SK-N-DZ (cell line): ENCODE results near the gene TSPAN12.

Experiments used
- DNase-seq: peaks from one replicate; pipeline ENCODE4 v3.0.0-alpha.2; 2015; ENCODE audit warnings: low spot score

Gene TSPAN12

DNA sequence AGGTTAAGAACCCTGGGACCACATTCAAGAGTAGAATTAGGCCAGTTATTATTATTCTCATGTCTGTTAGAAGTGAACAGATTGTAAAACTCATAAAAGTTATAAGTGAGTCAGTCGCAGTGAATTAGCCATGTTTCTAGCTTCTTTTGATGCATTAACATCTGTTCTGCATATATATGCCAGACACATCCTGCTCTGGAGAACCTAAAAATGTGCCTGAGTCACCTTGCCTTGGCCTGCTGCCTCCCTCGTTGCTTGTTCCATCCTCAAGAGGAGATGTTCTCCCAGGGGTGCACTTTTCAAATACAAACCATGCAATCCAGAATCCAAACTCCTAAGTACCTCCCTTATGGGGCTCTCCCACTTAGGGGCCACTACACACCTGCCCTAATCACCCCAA is 14.8 kb downstream of the TSPAN12 start:
- no peak for DNase-seq

DNA sequence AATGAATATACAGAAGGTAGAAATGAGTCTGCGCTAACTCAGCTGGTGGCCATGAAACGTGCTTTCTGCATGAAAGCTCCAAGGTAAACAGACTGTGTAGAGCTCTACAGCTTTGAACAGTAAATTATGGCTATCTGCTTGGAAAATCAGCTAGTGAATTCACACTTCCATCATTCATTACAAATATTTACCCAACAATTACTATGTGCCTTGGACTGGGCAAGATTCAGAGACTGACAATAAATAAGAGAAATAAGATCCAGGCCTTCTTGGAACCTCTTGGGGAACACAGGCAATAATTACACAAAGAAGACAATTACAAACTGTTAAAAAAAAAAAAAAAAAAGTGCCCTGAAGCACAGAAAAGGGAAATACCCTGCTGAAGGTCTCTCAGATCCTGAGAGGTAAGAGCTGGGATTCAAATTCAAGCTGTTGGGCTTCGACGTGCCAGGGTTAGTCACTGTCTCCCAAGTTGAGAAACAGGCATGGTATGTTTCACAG is 15.8 kb downstream of the TSPAN12 start:
- no peak for DNase-seq

DNA sequence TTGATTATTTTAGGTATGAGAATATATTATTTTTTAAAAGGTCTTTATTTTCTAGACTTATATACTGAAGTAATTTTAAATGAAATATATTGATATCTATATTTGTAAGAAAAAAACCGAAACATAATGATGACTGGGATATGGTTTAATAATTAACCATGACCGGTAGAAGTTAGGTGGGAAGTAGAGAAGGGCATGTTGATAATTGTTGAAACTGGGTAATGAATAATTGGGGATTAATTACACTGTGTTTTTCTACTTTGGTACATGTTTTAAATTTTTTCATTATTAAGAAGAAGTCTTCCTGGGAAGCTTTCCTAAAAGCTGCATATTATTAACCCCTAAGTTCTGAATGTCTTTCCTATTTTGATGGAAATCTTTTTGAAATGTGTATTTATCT is 16.3 kb downstream of the TSPAN12 start:
- no peak for DNase-seq

DNA sequence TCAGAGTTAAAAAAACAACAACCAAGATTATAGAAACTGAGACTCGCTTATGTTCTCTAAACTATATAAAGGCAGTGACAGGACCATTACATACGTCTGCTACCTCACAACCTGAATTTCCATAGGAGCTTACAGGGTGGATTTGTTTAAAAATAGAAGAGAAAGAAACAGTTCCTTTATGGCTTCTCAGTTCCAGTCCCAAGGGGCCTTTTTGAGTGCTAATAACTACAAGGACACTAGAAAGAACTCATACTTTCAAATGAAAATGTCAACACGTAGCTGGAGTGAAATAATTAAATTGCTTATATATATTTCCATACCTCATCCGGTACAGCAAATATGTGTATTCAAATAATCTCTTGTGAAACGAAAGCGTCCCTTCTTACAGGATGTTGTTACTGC is 19.7 kb downstream of the TSPAN12 start:
- DNase-seq: no peak

DNA sequence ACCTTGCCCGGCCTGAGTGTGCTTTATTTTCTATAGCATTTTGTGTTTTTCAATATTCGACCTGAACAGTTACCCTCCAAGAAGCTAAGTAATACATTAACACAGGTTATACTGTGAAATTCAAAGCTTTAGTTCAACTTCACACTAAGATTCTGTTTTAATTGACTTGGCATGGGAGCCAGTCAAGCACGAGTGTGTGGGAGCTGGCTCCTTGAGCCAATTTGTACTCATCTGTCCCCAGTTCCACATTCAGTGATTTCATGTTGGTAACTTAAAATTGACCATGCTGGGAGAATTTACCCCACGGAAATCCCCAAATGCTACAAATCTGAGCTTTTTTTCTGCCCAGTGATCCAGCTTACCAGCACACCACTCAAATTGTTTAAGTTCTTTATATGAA is 20.3 kb downstream of the TSPAN12 start:
- no peak for DNase-seq

DNA sequence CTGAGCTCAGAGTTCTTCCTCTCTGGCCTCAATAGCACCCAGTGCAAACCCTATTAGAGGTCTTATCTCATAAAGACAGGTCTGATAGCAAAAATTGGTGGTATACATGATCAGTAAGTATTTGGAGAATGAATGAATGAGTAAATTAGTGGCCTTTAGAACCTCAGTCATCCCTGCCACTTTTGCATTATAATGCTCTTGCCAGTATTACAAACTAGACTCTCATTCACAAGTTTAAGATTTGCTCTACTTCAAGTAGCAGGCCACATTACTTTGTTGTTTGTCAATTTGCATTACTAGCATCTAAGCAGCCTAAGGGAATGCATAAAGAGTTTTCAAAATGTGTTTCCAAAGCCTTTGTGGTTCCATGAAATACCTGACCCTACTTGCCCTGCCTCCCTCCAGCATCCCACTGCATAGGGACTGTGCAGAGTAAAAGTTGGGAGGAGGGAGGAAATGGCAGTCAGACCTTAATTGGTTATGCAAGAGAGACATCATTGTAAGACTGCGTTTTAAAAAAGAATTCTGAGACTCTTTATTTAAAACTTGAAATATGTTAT is 21.3 kb downstream of the TSPAN12 start:
- DNase-seq: no peak

DNA sequence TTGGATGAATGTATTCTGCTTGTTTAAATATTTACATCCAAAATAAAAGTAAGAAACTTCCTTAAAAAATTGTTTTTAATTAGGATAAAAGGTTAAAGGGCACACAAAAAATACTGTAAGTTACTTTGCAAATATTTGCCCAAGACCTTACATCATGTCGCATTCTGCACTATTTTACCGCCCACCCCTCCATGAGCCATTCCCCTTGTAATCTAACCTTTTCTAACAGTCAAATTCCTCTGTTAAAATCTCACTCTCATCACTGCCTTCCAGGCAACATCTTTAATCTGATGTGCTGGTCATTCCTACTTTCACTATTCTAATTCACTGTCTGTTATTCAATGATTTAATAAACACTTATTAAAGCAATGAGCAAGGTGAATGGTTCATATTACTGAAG is 23.2 kb downstream of the TSPAN12 start:
- no peak for DNase-seq

DNA sequence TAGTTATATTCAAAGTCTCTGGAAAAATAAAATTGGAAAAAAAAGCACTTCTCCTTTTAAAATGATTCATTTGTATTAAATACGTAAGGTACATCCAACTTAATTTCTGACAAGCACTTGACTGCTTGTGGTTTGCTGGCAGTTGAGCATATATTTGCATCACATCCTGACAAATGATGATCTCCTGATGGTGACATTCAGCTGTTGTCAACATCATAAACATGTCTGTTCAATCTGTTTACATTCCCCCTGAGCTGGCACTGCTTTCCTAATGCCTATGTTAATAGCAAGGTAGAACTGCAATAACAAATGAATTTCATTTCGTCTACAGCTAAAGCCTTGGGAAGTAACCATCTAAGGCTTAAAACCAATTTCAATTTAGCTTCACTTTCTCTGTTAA is 24.4 kb downstream of the TSPAN12 start:
- no peak for DNase-seq

DNA sequence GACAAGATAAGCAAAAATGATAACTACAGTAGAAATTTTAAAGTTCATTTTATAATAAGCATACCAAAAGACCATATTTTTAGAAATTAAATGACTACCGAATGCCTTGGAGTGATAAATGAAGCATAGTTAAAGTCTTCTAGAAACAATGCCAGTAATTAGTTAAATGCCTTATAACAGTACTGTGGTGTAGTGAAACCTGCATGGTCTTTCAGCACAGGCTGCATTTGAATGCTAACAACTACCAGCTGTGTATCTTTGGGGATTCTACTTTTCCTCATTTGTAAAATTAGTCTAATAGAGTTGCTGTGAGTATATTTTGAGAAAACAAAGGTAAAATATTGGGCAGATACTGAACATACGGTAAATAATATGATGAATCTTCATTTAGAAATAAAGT is 25.1 kb downstream of the TSPAN12 start:
- DNase-seq: no peak

GRCh38 chr7:120831260-120831659 is 26.7 kb downstream of the TSPAN12 start:
- DNase-seq: no peak

DNA sequence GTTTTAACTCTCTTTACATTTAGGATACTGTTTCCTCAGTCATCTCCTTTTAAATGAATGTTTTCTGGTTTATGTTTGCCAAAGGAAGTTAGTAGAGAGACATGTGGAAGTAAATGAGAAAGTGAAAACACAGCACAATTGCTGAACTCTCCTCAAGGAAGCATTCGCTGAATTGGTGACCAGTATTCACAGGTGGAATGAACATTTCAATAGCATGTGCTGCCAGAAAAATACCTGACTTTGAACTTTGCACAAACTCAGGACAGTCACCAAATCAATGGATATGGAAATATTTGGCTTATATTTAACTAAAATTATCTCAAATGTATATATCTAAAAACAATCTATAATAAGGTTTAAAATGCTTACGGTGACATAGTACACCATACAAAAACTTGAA is 28.5 kb downstream of the TSPAN12 start:
- no peak for DNase-seq

DNA sequence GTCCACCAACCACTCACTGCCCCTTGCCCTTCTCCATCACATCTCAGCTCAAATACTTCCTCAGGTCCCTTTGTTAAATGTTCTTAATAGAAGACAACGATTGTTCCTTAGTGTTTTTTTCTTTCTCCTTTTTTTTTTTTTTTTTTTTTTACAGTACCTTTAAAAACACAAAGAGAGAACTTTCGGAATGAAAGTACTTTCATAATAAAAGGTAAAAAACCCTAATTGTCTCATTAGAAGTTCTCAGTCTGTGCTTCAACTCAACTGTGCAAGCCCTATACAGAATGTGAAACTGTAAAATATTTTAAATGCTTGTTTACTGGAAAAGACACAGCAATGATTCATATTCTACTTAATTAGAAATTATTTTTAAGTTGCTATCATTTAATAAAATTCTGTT is 29.4 kb downstream of the TSPAN12 start:
- DNase-seq: no peak

DNA sequence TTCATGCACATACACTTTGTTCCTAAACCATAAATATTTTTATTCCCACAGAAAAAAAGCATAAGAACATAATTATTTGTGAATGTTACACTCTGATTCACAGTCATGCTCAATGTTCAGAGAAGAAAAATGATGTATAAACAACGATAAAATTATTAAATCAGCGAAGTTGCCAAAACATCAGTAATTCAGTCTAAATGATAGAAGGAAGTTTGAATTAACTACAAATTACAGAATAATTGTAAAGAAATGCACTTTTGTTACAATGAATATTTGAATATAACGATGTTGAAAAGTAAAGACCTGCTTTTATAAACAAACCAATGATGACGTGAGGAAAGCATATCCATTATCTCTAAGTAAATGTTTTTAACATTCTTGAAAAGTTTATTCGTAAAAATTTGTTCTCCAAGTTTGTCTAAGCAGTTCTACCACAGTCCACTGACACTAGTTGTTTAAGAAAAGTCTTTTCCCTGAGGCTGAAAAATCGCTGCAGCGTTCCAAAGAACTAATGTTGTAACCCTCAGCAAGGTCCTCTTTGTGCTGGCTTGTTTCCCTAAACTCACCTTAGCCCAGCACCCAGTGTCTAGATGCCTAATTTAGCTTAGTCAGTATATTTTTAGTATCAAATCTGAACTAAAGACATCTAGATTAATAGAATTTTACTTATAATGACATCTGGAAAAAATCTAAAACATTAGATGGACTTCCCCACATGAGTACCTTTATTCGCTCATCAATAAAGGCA is 30.4 kb downstream of the TSPAN12 start:
- DNase-seq: no peak

DNA sequence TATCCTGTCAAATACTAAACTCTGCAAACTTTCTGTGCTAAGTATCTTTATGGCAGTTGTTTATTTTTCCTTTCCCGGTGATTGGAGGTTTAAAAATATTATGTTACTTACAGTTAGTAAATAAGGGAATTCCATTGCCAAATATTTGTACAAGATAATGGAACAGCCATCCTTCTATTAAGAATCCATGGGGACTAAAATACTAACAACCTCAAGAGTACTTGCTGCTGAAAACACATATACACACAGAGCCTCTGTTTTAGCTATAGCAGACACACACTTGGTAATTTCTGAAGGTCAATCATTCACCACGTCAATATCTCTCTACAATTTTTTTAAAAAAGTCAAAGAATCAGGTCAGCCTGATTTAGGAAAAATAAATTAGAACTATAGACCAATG is 32.4 kb downstream of the TSPAN12 start:
- DNase-seq: no peak

DNA sequence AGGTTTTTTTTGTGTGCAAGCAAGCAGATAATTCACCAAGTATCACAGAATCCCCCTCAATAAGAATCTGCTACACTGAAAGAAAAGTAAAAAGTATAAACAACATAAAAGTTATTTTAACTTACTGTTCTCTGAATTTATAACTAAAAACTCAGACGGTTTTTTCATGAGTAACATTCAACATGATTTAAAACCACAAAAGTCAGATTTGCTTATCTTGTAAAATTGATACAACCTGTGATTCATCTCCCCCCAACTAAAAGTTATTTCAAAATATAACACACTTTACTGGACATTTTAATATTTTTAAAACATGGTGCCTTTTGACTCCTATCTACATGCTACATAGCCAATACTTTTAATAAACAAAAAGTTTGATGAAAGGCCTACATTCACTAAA is 32.8 kb downstream of the TSPAN12 start:
- no peak for DNase-seq

- no peak for DNase-seq
Measured at GRCh38 chr7:120819861-120820260, 38.1 kb downstream of the TSPAN12 start.

GRCh38 chr7:120817851-120818250 is 40.1 kb downstream of the TSPAN12 start:
- DNase-seq: no peak

- no peak for DNase-seq
Measured at GRCh38 chr7:120814253-120814939, 43.5 kb downstream of the TSPAN12 start.

DNA sequence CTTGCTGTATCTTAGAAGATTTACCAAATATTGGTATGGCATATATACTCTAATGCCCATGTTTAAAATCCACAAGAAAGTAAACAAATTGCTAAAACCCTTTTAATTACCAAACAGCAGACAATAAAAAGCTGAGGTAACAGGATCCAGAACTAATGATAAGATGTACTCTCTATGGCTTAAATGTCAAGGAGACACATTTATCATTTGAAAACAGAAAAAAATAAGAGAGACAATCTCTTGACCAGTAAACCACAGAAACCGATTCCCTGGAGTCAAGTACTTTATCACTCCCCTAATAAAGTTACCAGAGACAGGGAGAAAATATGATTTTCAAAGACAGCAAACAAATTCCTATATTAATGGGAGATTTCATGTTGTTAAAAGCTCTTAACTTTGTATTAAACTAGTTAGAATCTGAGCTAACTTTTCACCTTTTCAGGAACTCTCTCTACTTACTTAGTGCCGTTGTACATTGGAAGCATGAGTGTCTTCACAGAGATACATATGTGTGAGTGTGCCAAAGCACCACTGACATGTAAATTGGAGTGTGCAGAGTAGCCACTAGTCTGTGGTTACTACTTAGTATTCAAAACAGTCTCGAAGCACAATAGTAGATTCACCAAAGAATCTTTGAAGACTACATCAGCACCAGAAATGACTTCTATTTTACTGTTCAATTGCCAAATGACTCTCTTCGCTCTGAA is 44.2 kb downstream of the TSPAN12 start:
- DNase-seq: no peak

DNA sequence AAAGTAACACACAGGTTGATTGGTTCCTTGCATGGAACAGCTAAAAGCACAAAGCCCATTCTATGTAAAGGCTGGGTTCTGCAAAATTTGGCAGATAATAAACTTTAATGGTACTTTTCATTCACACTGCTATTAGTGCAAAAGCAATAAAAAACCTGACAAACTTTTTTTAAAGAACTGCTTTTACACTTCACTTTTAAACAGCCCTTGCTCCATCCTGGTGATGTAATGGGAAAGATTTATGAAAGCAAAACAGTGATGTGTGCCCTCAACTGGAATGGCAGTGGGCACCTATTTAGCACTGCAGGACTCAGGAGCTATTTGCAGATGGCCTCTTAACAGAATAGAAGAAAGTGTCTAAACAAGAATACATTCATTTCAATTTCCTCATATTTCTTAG is 44.9 kb downstream of the TSPAN12 start:
- no peak for DNase-seq

DNA sequence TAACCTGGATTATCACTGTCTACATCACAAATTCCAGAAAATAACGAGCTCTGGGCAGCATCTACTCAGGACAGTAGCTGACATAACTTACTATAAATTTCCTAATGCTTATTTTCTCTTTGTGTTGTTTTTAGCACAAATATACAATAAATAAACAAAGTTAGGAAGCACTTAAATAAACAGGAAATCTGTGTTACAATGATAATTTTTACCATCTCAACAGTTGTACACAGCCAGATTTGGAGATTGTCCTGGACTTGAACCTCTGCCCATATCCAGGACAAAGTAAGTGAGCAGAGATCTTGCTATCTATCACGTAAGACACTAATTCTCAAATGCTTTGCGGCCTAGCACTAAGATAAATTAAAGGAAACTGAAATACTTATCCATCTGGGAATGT is 48.7 kb downstream of the TSPAN12 start:
- DNase-seq: no peak

DNA sequence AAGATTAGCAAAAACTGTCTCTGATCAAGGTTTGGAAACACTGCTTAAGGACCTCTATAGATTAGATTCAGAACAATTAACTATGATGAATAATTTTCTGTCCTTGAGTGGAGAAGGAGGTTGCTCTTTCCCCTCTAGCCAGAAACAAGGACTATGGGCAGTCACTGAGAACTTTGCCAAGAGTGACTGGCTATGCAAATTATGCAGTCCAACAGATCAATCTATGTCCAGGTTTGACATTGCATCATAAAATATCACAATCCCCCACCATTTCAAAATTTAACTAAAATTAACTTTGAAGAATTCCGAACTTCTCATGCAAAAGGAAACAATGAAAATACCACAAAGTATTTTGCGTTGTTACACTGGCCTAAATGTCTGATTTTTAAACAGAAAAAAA is 50.6 kb downstream of the TSPAN12 start:
- DNase-seq: no peak
